ENCODE data around the gene PSME3IP1. TPM values are rescaled to one million over a fixed set of nuclear protein-coding genes. Genes with fewer than 3 reads are reported as not detected.

PSME3IP1 gene
- total and polyA plus RNA-seq, 2 experiments from 2014 or later = 78.0 to 105 TPM

- no peak for TF ChIP-seq CTCF (conservative IDR thresholded peaks at IDR 0.05; ENCODE audit: low read depth in 2 of 2)
- TF ChIP-seq REST (IDR thresholded peaks at IDR 0.05; ENCODE audit: unreplicated experiment) = no peak
- no peak for TF ChIP-seq STAT1 (IDR thresholded peaks at IDR 0.05; ENCODE audit: unreplicated experiment)
These were observed 23.1 kb upstream of the PSME3IP1 start (continued) for GRCh38 chr16:57208926-57209325.

- H3K9me2 ChIP-seq (ENCODE audit: insufficient read depth) = no peaks in the 10 kb centered on the region
- ATAC-seq = peak; percentile 83
- H3K4me1 ChIP-seq (ENCODE audit: insufficient read depth) = no peaks in the 10 kb centered on the region
- no peak overlapping the region for H2AFZ ChIP-seq
- H3K4me3 Mint-ChIP-seq = no peak overlapping the region
- H3K27ac ChIP-seq (ENCODE audit: low read depth) = no peak overlapping the region
- no peak overlapping the region for H3K27ac Mint-ChIP-seq
- no peaks in the 10 kb centered on the region for H3K4me1 Mint-ChIP-seq
- H3K36me3 Mint-ChIP-seq (ENCODE audit: low read depth) = peaks cover 43% of the 10 kb centered on the region
- no peaks in the 10 kb centered on the region for H3F3A ChIP-seq (replicated peaks; ENCODE audit: low read depth)
- H3K4me2 ChIP-seq = no peak overlapping the region
- 0 out of 2 replicates have a peak, but pooled peaks cover 7% of the 10 kb centered on the region for H3K36me3 ChIP-seq (ENCODE audit: insufficient read depth)
- H3K27me3 ChIP-seq (ENCODE audit: insufficient read depth) = no peaks in the 10 kb centered on the region
- peak; percentile 54 for DNase-seq (ENCODE audit: low spot score)
- peaks cover 8% of the 10 kb centered on the region for H3K9me3 Mint-ChIP-seq
- peaks cover 15% of the 10 kb centered on the region for H4K20me1 ChIP-seq (replicated peaks; ENCODE audit: insufficient read depth)
- no peak overlapping the region for H3K4me3 ChIP-seq
- H3K27me3 Mint-ChIP-seq (ENCODE audit: insufficient read depth, low read depth, poor library complexity) = no peaks in the 10 kb centered on the region
- H3K79me2 ChIP-seq (replicated peaks; ENCODE audit: insufficient read depth) = peaks cover 9% of the 10 kb centered on the region; the same call in 1 of the 2 replicates
- TF ChIP-seq EZH2phosphoT487 (IDR thresholded peaks at IDR 0.05; ENCODE audit: unreplicated experiment) (no peak), CTCF (conservative IDR thresholded peaks at IDR 0.05; ENCODE audit: low read depth in 2 of 2) (peak in 1 of 2 experiments; percentile 38; a peak in 2 of 4 replicates), REST (IDR thresholded peaks at IDR 0.05; ENCODE audit: unreplicated experiment) (no peak), STAT1 (IDR thresholded peaks at IDR 0.05; ENCODE audit: unreplicated experiment) (no peak), NANOG (IDR thresholded peaks at IDR 0.05; ENCODE audit: borderline replicate concordance) (no peak), CREB1 (CRISPR knock-in tag; IDR thresholded peaks at IDR 0.05; ENCODE audit: low read depth) (no peak)
These were observed 18.8 kb upstream of the PSME3IP1 start for GRCh38 chr16:57204675-57205074.

Measured in GM23338 (cell line).